NCI-H524 treated with DMSO at 0.1 percent for 48 hours (cell line): ENCODE measurements around the gene CADM3.
A peak's percentile ranks its signal among the peaks of the same experiment; 100 is the strongest.

Source experiments
- DNase-seq: peaks from one replicate; lab custom pipeline; 2025; lab: John Stamatoyannopoulos, UW

CADM3 gene, protein sequence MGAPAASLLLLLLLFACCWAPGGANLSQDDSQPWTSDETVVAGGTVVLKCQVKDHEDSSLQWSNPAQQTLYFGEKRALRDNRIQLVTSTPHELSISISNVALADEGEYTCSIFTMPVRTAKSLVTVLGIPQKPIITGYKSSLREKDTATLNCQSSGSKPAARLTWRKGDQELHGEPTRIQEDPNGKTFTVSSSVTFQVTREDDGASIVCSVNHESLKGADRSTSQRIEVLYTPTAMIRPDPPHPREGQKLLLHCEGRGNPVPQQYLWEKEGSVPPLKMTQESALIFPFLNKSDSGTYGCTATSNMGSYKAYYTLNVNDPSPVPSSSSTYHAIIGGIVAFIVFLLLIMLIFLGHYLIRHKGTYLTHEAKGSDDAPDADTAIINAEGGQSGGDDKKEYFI

DNA sequence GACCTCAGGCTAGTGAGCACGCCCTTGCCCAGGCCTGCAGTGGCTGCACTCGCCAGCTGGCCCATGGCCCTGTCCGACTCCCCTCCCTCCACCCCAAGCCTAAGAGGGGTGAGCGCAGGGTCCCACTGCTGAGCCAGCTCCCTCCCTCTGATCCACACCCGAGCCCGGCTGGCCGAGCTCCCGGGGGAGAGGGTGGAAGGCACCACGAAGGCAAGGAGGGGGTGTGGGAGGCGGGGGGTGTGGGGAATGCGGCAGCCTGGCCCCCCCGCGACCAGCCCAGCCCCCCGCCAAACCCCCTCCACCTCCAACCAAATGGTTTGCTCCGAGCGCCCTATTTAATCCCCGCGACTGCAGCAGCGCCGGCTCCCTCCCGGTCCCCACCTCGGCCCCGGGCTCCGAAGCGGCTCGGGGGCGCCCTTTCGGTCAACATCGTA is at the start of gene CADM3:
TSS of gene CADM3 (plus strand) at position 362 of the 434 bp plus-strand sequence. CDS start 151 bp downstream, outside the sequence.
- DNase-seq: no peak

DNA sequence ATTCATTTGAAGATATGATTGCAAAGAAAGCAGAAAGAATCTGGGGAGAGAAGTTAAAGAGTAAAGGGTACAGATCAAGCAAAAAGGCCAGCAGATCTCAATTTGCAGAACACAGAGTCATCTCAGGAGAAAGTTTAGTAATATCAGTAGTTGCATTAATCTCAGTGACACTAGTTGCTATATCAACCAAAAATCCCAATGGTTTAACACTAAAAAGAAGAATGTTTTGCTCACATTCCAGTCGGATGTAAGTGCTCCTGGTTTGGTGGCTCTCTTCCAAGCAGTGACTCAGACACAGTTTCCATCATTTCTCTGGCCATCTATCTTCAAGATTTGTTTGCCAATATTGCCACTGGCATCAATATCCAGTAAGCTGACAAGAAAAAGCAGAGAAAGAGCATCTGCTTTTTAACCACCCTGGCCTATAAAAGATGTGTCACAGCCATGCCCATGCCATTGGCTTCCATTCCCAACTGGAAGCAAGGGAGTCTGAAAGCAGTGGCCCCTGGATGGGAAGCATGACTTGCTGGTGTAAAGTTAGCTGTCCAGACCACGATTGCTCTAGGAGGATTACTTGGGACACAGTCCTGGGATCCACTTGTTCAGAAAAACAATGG is 49.3 kb upstream of the CADM3 start:
- no peak for DNase-seq

DNA sequence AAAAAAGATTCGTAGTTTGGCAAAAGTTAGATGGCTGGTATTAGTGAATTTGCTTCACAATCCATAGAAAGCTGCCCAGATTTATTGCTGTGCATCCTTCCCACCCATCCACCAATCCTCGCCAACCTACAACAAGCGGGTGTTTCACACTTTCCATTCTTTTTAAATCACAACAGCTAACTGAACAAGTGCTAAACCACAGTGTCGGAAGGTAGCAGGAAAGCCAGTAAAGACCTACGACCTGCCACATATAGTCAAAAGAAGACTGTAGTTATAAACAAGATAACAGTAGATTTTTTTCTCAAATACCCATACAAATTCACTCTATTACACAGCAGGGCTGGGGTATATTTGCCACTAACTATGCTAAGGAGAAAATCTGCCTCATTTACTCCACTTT is 47.8 kb upstream of the CADM3 start:
- DNase-seq: no peak

DNA sequence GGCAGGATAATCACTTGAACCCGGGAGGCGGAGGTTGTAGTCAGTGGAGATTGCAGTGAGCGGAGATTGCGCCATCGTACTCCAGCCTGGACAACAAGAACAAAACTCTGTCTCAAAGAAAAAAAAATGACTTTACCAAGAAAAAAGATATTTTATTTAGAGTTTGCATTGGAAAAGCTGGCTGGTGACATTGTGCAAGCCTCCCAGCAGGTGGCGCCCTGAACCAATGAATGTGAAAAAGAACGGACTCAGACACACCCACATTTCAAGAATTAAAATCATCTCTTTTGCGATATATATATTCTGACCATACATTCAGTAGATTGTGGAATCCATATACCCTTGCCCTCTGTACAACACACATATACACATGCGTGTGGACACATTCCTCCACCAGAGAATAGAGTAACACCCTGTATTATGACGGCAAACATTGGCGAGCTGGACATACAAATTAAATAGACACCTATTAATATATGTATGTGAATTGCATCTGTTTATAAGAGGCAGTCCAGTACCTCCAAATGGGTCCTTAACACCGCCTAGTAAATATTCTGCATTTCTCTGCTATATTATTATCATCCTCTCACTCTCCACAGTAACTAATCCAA is 39.0 kb upstream of the CADM3 start:
- DNase-seq: no peak

DNA sequence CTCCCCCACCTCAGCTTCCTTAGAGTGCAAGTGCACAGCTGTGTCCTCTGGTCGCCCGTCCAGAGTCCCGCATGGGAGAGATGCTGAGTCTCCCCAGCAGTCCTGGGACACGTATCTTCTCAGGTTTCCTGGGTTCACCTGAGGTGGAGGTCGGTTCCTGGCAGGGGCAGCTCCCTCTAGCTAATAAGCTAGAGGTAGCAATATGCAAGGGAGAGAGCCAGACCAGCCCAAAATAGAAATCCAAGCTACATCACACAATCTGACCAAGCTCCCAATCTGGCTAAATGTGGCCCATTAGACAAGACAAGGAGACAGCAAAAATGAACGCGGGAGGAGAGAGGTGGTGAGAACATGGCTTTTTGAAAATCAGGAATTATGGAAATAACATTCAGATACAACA is 30.9 kb upstream of the CADM3 start:
- no peak for DNase-seq

DNA sequence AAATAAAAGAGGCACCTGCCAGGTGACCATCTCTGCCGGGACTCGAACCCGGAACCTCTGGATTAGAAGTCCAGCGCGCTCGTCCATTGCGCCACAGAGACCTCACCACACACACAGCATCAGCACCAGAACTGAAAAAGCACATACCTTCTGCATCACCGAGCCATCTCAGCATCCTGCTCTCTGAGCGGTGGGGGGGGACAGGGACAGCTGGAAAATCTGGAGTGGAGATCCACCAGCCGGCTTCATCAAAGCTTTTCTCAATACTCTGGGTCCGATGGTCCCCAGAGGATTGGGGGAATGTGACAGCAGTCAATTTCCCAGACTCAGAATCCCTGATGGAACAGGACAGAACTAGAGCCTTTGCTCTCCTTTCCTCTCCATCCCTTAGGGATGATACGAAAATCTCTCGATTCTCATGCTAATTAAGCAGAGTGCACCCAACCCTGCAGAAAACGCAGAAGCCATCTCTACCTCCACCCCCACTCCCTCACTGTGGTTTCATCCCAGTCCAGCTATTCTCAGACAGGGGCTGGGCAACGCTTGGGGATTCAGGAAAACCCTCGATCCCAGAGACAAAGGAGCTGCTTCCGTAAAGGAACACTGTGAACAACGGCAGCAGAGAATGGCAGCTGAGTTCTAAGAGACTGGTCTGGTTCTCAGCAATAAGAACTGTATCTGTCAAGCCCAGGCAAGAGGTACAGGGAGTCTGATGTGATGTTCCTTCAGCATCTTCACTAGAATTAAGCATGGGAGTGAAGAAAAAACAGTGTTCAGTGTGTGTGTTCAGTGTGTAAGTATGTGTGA is 29.6 kb upstream of the CADM3 start:
- peak; percentile 62 for DNase-seq

DNA sequence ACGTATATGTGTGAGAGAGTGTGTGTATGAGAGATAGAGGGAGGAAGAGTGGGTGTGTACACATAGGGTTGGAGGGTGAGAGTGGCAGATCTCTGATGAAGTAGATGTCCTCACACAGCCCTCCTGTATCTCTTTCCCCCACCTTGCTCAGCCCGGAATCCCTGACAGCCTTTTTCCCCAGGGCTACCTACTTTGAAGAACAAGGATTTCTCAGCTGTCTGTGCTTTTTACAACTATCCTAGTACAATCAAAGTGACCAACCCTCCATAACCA is 29.1 kb upstream of the CADM3 start:
- DNase-seq: no peak

- DNase-seq: no peak
Measured at GRCh38 chr1:159142726-159143510, 28.5 kb upstream of the CADM3 start.

GRCh38 chr1:159144571-159144970 is 26.8 kb upstream of the CADM3 start:
- DNase-seq: no peak

DNA sequence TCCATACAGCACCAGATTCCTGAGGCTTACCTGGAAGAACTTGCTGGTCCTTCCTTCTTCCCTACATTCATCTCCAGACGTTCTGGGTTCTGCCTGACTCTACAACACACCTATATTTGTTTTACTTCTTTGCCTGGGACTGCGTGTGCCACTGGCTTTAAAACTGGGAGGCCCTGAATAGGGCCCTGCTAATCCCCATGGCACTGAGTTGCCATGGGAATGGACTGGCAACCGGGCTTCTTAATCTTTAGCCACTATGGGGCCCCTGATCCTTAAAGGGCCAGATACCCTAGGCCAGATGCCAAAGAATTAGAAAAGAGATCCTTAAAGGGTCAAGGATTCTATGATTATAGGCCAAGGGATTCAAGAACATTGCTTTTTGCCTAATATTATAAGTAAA is 24.4 kb upstream of the CADM3 start:
- DNase-seq: no peak

DNA sequence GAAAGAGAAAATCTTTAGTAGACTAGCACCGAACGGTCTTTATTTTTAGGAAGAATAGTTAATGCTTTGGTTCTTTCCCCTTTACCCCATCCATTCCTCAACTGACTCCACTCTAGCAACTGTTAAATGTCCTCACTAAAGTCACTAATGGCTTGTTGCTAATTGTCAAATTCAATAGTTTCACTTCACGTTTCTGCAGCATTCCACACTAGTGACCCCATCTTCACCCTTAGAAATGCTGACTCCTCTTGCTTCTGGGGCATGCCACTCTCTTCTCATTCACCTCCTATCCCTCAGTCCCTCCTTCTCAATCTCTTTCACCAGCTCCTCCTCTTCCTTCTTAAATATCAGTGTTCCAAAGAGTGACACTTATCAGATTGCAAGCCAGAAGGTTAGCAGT is 19.4 kb upstream of the CADM3 start:
- DNase-seq: no peak

DNA sequence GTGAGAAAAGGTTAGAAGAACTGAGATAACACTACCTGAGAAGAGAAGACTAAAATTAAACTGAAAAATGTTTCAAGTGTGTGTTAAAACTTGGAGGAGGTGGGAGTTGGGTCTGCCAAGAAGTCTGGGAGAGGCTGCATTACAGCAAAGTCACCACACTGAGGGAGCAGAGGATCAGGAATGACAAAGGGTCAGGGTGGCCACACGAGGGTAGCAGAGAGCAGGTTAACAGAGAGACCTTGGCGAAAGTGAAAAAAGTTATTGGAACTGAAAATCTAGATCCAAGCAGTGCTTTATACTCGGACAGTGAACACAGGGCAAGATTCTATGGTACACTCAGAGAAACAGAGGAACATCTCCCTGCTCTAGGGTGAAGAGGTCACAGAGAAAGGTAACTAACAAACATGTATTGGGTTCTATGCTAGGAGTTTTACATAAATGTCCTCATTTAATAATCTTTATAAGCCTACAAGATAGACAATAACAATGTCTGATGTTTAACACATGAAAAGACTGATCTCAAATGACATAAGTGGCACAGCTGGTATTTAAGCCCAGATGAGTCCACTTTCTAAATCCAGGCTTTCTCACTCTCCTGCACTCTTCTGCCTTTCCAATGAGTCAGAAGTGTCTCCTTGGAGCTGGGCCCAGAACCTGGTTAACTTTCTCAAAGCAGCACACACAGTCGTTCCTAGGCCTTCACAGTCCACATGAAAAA is 10.3 kb upstream of the CADM3 start:
- DNase-seq: peak; percentile 70

- DNase-seq: no peak
Measured at GRCh38 chr1:159161719-159162026, 9.7 kb upstream of the CADM3 start.

DNA sequence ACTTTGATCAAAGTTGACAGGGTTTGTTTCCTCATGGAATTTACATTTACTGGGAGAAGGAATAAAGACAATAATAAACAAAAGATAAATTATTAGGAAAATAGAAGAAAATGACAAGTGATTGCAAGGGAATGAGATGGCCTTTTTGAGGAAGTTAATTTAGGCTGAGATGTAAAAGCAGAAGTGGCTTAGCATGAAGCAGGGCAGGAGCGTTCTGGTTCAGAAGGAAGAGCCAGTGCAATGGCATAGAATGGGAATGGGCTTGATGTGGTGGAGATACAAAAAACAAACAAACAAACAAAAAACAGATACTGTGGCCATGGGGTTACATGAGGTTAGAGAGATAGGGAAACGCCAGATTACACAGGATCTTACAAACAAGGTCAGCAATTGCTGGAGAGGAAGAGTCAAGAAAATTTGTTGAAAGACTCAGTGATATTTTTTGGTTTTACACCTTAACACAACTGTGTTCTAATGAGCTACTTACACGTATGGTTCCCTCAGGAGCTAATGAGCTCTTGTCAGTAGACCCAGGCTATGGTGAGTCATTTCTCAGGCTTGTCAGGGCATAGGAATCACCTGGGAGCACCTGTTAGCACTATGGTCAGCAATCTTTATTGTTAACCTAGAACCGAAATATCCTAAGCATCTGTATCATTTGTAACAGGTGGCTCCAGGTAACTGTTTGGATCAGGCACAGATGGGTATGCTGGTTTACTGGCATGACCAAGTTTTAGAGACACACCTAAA is 8.7 kb upstream of the CADM3 start:
- no peak for DNase-seq

DNA sequence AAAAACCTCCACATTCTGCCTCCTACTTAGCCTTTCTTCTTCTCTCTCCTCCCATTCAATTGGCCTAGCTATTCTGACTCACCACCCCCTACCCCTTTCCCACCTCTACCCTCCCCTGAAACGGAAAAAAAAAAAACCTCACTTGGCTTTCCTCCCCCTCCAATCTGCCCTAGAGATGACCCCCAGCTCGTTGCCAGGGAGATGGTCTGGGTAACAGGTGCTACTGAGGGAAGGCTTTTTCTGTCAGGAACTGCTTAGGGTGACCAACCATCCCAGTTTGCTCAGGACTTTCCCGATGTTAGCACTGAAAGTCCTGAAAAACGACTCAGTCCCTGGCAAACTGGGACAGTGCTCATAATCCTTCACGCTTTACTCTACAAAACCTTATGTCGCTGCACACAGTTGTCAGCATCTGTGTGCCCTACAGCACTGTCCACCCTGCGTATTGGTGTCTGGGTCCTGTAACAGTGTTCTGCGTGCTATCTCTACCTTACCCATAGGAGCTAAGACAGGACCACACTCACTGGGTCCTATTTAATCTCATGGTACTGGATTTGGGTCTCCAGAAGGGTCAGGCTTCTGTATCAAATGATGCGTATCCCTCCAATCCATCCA is 7.7 kb upstream of the CADM3 start:
- no peak for DNase-seq

DNA sequence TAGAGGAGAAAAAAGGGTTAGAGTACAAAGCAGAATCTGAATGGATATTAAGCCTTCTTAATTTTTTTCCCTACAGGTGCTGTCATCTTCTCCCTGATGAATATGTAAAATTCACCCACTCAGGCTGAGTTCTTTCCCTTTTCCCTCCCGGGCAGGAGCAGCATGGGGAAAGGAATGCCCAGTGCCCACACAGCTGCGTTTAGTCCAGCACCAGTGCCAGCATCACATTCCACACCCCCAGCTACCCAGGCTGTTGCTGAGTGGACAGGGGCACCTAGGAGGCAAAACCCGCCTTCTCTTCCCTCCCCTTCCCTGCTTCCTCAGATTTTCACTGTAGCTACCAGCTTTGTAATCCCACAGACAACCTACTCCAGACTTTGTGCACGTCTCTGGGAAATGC is 3.4 kb upstream of the CADM3 start:
- DNase-seq: no peak

DNA sequence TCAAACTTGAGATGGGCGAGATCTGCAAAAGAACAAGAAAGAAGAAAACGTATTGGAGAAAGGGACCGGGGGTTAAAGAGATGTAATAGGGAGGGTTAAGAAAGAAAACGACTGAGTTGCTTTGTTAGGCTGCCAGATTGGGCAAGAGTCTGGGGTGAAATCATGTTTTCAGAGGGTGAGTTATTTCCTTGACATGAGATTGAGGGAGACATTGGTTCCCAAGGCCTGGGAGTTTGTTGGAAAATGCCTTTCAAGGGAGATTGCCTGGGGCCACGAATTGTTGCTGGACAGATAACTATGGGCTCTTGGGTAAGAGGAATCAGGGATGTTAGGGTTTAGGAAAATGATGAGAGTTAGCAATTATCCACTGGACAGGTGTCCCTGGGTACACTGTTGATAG is 776 bp upstream of the CADM3 start:
- DNase-seq: no peak

DNA sequence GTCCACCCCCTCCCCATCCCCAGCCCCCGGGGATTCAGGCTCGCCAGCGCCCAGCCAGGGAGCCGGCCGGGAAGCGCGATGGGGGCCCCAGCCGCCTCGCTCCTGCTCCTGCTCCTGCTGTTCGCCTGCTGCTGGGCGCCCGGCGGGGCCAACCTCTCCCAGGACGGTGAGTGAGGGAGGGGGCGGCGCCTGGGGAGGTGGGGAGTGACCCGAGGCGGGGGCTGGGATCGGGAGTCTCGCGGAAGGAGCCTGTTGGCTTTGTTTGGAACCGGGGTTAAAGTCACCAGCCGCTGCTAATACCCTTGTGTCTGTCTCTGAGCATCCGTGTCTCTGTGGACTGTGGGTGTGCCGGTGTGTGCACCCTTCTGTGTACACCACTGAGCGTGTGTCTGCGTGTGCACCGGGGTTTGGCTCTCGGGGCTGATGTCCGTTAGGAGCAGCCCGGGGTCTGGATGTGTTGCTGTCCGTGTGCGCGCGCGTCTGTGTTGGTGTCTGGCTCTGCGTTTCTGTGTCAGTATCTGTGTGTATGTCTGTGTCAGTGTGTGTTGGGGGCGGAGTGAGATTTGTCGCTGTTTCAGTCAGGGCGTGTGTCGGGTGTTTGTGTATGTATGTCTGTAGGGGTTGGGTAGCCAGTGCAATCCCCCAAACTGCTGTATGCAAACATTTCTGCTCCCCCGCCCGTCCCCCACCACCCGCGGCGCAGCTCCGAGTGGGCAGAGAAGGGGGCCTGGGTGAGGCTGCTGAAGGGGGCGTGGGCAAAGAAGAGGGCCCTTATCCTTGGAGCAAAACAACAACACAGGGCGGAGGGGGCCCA is 480 bp downstream of the CADM3 start:
- DNase-seq: no peak

- no peak for DNase-seq
Measured at GRCh38 chr1:159172614-159173291, 1.3 kb downstream of the CADM3 start.
